ENCODE data around the gene UBE2M. TPM values are rescaled to one million over a fixed set of nuclear protein-coding genes. Genes with fewer than 3 reads are reported as not detected.

UBE2M gene
- polyA plus RNA-seq, 2 of the 4 experiments (the other 2 are of a cell fraction) = 139 to 190 TPM

GRCh38 chr19:58549664-58550361, 8.6 kb downstream of the UBE2M start:
- WGBS (ENCODE audit: missing lambda C conversion rate) = 95% methylated on average over 10 of the region's 11 CpGs
- no peak overlapping the region for H3K4me2 ChIP-seq
- POLR2A ChIA-PET = interaction anchor here (0.6 to 6.8 kb wide), 3 partner anchors 10 to 36 kb away, joined by 3 to 85 read pairs (median 3); partner anchors contain the start of gene ZBTB45
- no peak overlapping the region for H3K27ac ChIP-seq
- no peak for DNase-seq (ENCODE audit: low read depth in 1 of 2, low spot score in 1 of 2)
- H3K4me1 ChIP-seq = peaks cover 27% of the 10 kb centered on the region; the same call in 2 of the 3 replicates
- H3K9me3 ChIP-seq = no peaks in the 10 kb centered on the region
- no peak for ATAC-seq
- CTCF ChIA-PET = interaction anchor here (13.8 kb wide), 1 partner anchor 30 kb away, joined by 222 read pairs; the partner anchor contains the start of gene ZBTB45
- no peak overlapping the region for H3K4me3 ChIP-seq
- no peak for FAIRE-seq
- TF ChIP-seq TFCP2L1 (CRISPR knock-in tag; IDR thresholded peaks at IDR 0.05) (no peak), FOXS1 (CRISPR knock-in tag; IDR thresholded peaks at IDR 0.05) (no peak), PBX3 (IDR thresholded peaks at IDR 0.05) (no peak), BCL3 (IDR thresholded peaks at IDR 0.05) (no peak)

DNA sequence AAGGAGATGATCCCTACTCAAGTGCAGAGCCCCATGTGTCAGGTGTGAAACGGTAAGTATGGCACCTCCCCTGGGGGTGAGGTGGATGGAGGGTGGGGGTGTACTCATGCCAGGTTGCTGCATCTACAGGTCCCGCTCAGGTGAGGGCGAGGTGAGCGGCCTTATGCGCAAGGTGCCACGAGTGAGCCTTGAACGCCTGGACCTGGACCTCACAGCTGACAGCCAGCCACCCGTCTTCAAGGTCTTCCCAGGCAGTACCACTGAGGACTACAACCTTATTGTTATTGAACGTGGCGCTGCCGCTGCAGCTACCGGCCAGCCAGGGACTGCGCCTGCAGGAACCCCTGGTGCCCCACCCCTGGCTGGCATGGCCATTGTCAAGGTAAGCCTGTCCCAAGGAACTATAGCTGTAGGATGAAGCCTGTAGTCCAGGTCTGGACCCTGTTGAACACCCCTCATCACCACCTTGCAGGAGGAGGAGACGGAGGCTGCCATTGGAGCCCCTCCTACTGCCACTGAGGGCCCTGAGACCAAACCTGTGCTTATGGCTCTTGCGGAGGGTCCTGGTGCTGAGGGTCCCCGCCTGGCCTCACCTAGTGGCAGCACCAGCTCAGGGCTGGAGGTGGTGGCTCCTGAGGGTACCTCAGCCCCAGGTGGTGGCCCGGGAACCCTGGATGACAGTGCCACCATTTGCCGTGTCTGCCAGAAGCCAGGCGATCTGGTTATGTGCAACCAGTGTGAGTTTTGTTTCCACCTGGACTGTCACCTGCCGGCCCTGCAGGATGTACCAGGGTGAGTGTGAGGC, 9.3 kb downstream of the UBE2M start:
- FAIRE-seq (no peak), ATAC-seq (no peak), DNase-seq (ENCODE audit: low read depth in 1 of 2, low spot score in 1 of 2) (no peak)
- ChIA-PET POLR2A (interaction anchor here (0.6 to 6.8 kb wide), 2 partner anchors 10 to 28 kb away, joined by 3 to 85 read pairs; partner anchors contain the start of gene ZBTB45), CTCF (interaction anchor here (0.7 to 13.8 kb wide), 2 partner anchors 29 to 32 kb away, joined by 3 to 222 read pairs; partner anchors contain the start of gene ZBTB45)
- Histone ChIP-seq H3K27ac (no peak overlapping the region), H3K4me2 (no peak overlapping the region), H3K4me3 (no peak overlapping the region), H3K9me3 (no peaks in the 10 kb centered on the region), H3K4me1 (peaks cover 27% of the 10 kb centered on the region; the same call in 2 of the 3 replicates)
- TF ChIP-seq RNF2 (IDR thresholded peaks at IDR 0.05; ENCODE audit: borderline replicate concordance, low read depth) = no peak
- no peak for TF ChIP-seq SMC3 (IDR thresholded peaks at IDR 0.05)
- no peak for TF ChIP-seq HDAC2 (IDR thresholded peaks at IDR 0.05)
- no peak for TF ChIP-seq TFCP2L1 (CRISPR knock-in tag; IDR thresholded peaks at IDR 0.05)
- TF ChIP-seq RCOR1 (IDR thresholded peaks at IDR 0.05; ENCODE audit: low read depth, low read length) = no peak
- no peak for TF ChIP-seq FOXS1 (CRISPR knock-in tag; IDR thresholded peaks at IDR 0.05)
- TF ChIP-seq PHF8 (IDR thresholded peaks at IDR 0.05; ENCODE audit: borderline replicate concordance, low read depth) = no peak
- no peak for TF ChIP-seq HOXB13 (CRISPR knock-in tag; IDR thresholded peaks at IDR 0.05; ENCODE audit: low read depth)
- no peak for TF ChIP-seq EHMT2 (IDR thresholded peaks at IDR 0.05; ENCODE audit: low read depth)
- TF ChIP-seq HEYL (CRISPR knock-in tag; IDR thresholded peaks at IDR 0.05) = no peak
- TF ChIP-seq KDM1A (IDR thresholded peaks at IDR 0.05; ENCODE audit: low read depth) = no peak
- TF ChIP-seq HOXA7 (CRISPR knock-in tag; IDR thresholded peaks at IDR 0.05) = no peak
- TF ChIP-seq NPAS2 (CRISPR knock-in tag; IDR thresholded peaks at IDR 0.05; ENCODE audit: borderline replicate concordance) = no peak
- no peak for TF ChIP-seq PBX3 (IDR thresholded peaks at IDR 0.05)
- TF ChIP-seq, protein P1, sequence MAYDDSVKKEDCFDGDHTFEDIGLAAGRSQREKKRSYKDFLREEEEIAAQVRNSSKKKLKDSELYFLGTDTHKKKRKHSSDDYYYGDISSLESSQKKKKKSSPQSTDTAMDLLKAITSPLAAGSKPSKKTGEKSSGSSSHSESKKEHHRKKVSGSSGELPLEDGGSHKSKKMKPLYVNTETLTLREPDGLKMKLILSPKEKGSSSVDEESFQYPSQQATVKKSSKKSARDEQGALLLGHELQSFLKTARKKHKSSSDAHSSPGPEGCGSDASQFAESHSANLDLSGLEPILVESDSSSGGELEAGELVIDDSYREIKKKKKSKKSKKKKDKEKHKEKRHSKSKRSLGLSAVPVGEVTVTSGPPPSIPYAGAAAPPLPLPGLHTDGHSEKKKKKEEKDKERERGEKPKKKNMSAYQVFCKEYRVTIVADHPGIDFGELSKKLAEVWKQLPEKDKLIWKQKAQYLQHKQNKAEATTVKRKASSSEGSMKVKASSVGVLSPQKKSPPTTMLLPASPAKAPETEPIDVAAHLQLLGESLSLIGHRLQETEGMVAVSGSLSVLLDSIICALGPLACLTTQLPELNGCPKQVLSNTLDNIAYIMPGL (CRISPR knock-in tag; IDR thresholded peaks at IDR 0.05; ENCODE audit: borderline replicate concordance) = no peak
- TF ChIP-seq CBX2 (IDR thresholded peaks at IDR 0.05; ENCODE audit: borderline replicate concordance, low read depth) = no peak
- no peak for TF ChIP-seq EHF (CRISPR knock-in tag; IDR thresholded peaks at IDR 0.05)
- no peak for TF ChIP-seq HOXB5 (CRISPR knock-in tag; IDR thresholded peaks at IDR 0.05)
- no peak for TF ChIP-seq POLR2A (IDR thresholded peaks at IDR 0.05; ENCODE audit: low read length)
- TF ChIP-seq JUNB (IDR thresholded peaks at IDR 0.05) = no peak
- 95% methylated on average over 18 of the region's 20 CpGs for WGBS (ENCODE audit: missing lambda C conversion rate)
